Type B pancreatic cell (in vitro differentiated cells): ENCODE measurements around the gene SLC1A1. TPM values are rescaled to one million over a fixed set of nuclear protein-coding genes. Genes with fewer than 3 reads are reported as not detected.

Experiments
- DNase-seq: peaks from one replicate; pipeline ENCODE4 v3.0.0; 2021; ENCODE audit warnings: mixed read lengths; ENCODE audit not compliant: unreplicated experiment; ENCODE audit errors: extremely low spot score
- H3K27ac Mint-ChIP-seq: 2 replicates; pipeline ENCODE4 v1.8.0; 2021; ENCODE audit warnings: mild to moderate bottlenecking, mixed read lengths
- H3K27me3 Mint-ChIP-seq: 2 replicates; pipeline ENCODE4 v1.8.0; 2021; ENCODE audit warnings: mixed read lengths
- H3K36me3 Mint-ChIP-seq: 2 replicates; pipeline ENCODE4 v1.8.0; 2021; ENCODE audit warnings: mixed read lengths
- H3K4me1 Mint-ChIP-seq: one replicate; pipeline ENCODE4 v1.8.0; 2021; ENCODE audit warnings: mixed read lengths; ENCODE audit not compliant: unreplicated experiment
- H3K4me3 Mint-ChIP-seq: 2 replicates; pipeline ENCODE4 v1.8.0; 2021; ENCODE audit warnings: mild to moderate bottlenecking, mixed read lengths
- H3K9me3 Mint-ChIP-seq: 2 replicates; pipeline ENCODE4 v1.8.0; 2021; ENCODE audit warnings: mixed read lengths
- CTCF ChIP-seq: fragments of 200-600 bp; sonication (generic); conservative IDR thresholded peaks from 2 replicates; pipeline ENCODE4 v1.5.0; 2021; ENCODE audit warnings: antibody characterized with exemption, mild to moderate bottlenecking
- total RNA-seq: library from RNA; stranded (reverse); gene quantifications from 2 replicates; pipeline ENCODE4 v1.2.1, GENCODE V29; 2021; ENCODE audit warnings: low replicate concordance

Gene SLC1A1
- total RNA-seq, 1 donor from 2014 or later, result 6.0 TPM

- no peaks in the 10 kb centered on the region for H3K9me3 Mint-ChIP-seq
- TF ChIP-seq CTCF, result no peak
- H3K27me3 Mint-ChIP-seq, result no peaks in the 10 kb centered on the region
- H3K4me3 Mint-ChIP-seq, result no peak overlapping the region
- DNase-seq, result no peak
- no peaks in the 10 kb centered on the region for H3K36me3 Mint-ChIP-seq
- peaks cover 6% of the 10 kb centered on the region for H3K4me1 Mint-ChIP-seq
- H3K27ac Mint-ChIP-seq, result no peak overlapping the region
These were observed 12.8 kb downstream of the SLC1A1 start for GRCh38 chr9:4503103-4503502.

GRCh38 chr9:4504250-4504649, 14.0 kb downstream of the SLC1A1 start:
- H3K9me3 Mint-ChIP-seq, result no peaks in the 10 kb centered on the region
- no peaks in the 10 kb centered on the region for H3K27me3 Mint-ChIP-seq
- no peaks in the 10 kb centered on the region for H3K36me3 Mint-ChIP-seq
- no peak overlapping the region for H3K4me3 Mint-ChIP-seq
- no peak for TF ChIP-seq CTCF
- no peak overlapping the region for H3K27ac Mint-ChIP-seq
- no peak for DNase-seq
- peaks cover 6% of the 10 kb centered on the region for H3K4me1 Mint-ChIP-seq

- no peak overlapping the region for H3K4me3 Mint-ChIP-seq
- H3K4me1 Mint-ChIP-seq, result peaks cover 6% of the 10 kb centered on the region
- TF ChIP-seq CTCF, result no peak
- H3K27ac Mint-ChIP-seq, result no peak overlapping the region
- H3K27me3 Mint-ChIP-seq, result no peaks in the 10 kb centered on the region
- no peaks in the 10 kb centered on the region for H3K36me3 Mint-ChIP-seq
- H3K9me3 Mint-ChIP-seq, result no peaks in the 10 kb centered on the region
- DNase-seq, result no peak
These were observed 16.2 kb downstream of the SLC1A1 start for GRCh38 chr9:4506490-4506889.

GRCh38 chr9:4507306-4508130, 17.2 kb downstream of the SLC1A1 start:
- H3K36me3 Mint-ChIP-seq, result no peaks in the 10 kb centered on the region
- no peaks in the 10 kb centered on the region for H3K27me3 Mint-ChIP-seq
- no peaks in the 10 kb centered on the region for H3K9me3 Mint-ChIP-seq
- TF ChIP-seq CTCF, result no peak
- no peak for DNase-seq
- H3K27ac Mint-ChIP-seq, result no peak overlapping the region
- peaks cover 6% of the 10 kb centered on the region for H3K4me1 Mint-ChIP-seq
- no peak overlapping the region for H3K4me3 Mint-ChIP-seq

GRCh38 chr9:4508246-4508906, 18.1 kb downstream of the SLC1A1 start:
- TF ChIP-seq CTCF, result no peak
- no peak overlapping the region for H3K27ac Mint-ChIP-seq
- no peak for DNase-seq
- no peaks in the 10 kb centered on the region for H3K36me3 Mint-ChIP-seq
- H3K27me3 Mint-ChIP-seq, result peaks cover 2% of the 10 kb centered on the region
- H3K4me1 Mint-ChIP-seq, result no peaks in the 10 kb centered on the region
- no peak overlapping the region for H3K4me3 Mint-ChIP-seq
- no peaks in the 10 kb centered on the region for H3K9me3 Mint-ChIP-seq
